GM23338 (cell line): Measurements from ENCODE around the gene FOXP1. TPM values are rescaled to one million over a fixed set of nuclear protein-coding genes. Genes with fewer than 3 reads are reported as not detected.

ENCODE experiments used
- ATAC-seq: fragments of 200-7000 bp; cut with Tn5 transposase; 3 replicates; pipeline ENCODE4 v1.9.1; 2020
- DNase-seq: peaks from one replicate; pipeline ENCODE4 v3.0.0-alpha.2; 2015; ENCODE audit warnings: low spot score
- H2AFZ ChIP-seq: fragments of 200-600 bp; sonication (generic); 2 replicates; pipeline ENCODE4 v1.8.0; 2016; ENCODE audit warnings: antibody characterized with exemption, mild to moderate bottlenecking, moderate library complexity
- H3F3A ChIP-seq: fragments of 200-600 bp; sonication (generic); replicated peaks from 2 replicates; pipeline ENCODE4 v1.8.0; 2017; ENCODE audit warnings: antibody characterized with exemption, mixed run types, low read depth
- H3K27ac ChIP-seq: fragments of 200-600 bp; sonication (generic); 2 replicates; pipeline ENCODE4 v1.6.1; 2016; ENCODE audit warnings: low read depth
- H3K27me3 ChIP-seq: fragments of 200-600 bp; sonication (generic); 2 replicates; pipeline ENCODE4 v1.8.0; 2016; ENCODE audit warnings: mild to moderate bottlenecking, mixed run types, moderate library complexity; ENCODE audit not compliant: insufficient read depth
- H3K36me3 ChIP-seq: fragments of 200-600 bp; sonication (generic); 2 replicates; pipeline ENCODE4 v1.8.0; 2016; ENCODE audit warnings: mild to moderate bottlenecking; ENCODE audit not compliant: insufficient read depth
- H3K4me1 ChIP-seq: fragments of 200-600 bp; sonication (generic); 2 replicates; pipeline ENCODE4 v1.8.0; 2016; ENCODE audit warnings: mild to moderate bottlenecking, moderate library complexity; ENCODE audit not compliant: insufficient read depth
- H3K4me2 ChIP-seq: fragments of 200-600 bp; sonication (generic); 2 replicates; pipeline ENCODE4 v1.7.1; 2017; ENCODE audit warnings: mixed run types
- H3K4me3 ChIP-seq: fragments of 200-600 bp; sonication (generic); 2 replicates; pipeline ENCODE4 v1.6.1; 2016; ENCODE audit warnings: mixed run types
- H3K79me2 ChIP-seq: fragments of 200-600 bp; sonication (generic); replicated peaks from 2 replicates; pipeline ENCODE4 v1.8.0; 2017; ENCODE audit warnings: mild to moderate bottlenecking; ENCODE audit not compliant: insufficient read depth
- H3K9me2 ChIP-seq: fragments of 200-600 bp; sonication (generic); 2 replicates; pipeline ENCODE4 v1.8.0; 2017; ENCODE audit not compliant: insufficient read depth
- H4K20me1 ChIP-seq: fragments of 200-600 bp; sonication (generic); replicated peaks from 2 replicates; pipeline ENCODE4 v1.8.0; 2017; ENCODE audit warnings: mild to moderate bottlenecking; ENCODE audit not compliant: insufficient read depth
- H3K27ac Mint-ChIP-seq: 2 replicates; pipeline ENCODE4 v1.8.0; 2020; ENCODE audit warnings: inconsistent platforms, mild to moderate bottlenecking, moderate library complexity, mixed read lengths
- H3K27me3 Mint-ChIP-seq: 3 replicates; pipeline ENCODE4 v1.8.0; 2022; ENCODE audit warnings: low read depth, mild to moderate bottlenecking, moderate library complexity, mixed read lengths, inconsistent platforms; ENCODE audit not compliant: insufficient read depth, poor library complexity
- H3K36me3 Mint-ChIP-seq: 3 replicates; pipeline ENCODE4 v1.8.0; 2021; ENCODE audit warnings: low read depth, mild to moderate bottlenecking, inconsistent platforms, moderate library complexity, mixed read lengths
- H3K4me1 Mint-ChIP-seq: 3 replicates; pipeline ENCODE4 v1.8.0; 2020; ENCODE audit warnings: mild to moderate bottlenecking, inconsistent platforms, mixed read lengths
- H3K4me3 Mint-ChIP-seq: 3 replicates; pipeline ENCODE4 v1.8.0; 2021; ENCODE audit warnings: moderate library complexity, mild to moderate bottlenecking, inconsistent platforms, mixed read lengths
- H3K9me3 Mint-ChIP-seq: 3 replicates; pipeline ENCODE4 v1.8.0; 2020; ENCODE audit warnings: moderate library complexity, mild to moderate bottlenecking, inconsistent platforms, mixed read lengths
- EZH2 ChIP-seq: fragments of 200-600 bp; sonication (generic); IDR thresholded peaks from one replicate; pipeline ENCODE4 v1.8.0; 2017; ENCODE audit warnings: antibody characterized with exemption, mild to moderate bottlenecking, low read depth; ENCODE audit not compliant: unreplicated experiment
- NANOG ChIP-seq: IDR thresholded peaks from 2 replicates; pipeline ENCODE4 v1.6.1; 2016; ENCODE audit warnings: antibody characterized with exemption, borderline replicate concordance
- POLR2AphosphoS5 ChIP-seq: IDR thresholded peaks from 2 replicates; pipeline ENCODE4 v1.6.1; 2016; ENCODE audit warnings: antibody characterized with exemption, low read depth
- ZNF114 ChIP-seq: fragments of 250-450 bp; sonication (Bioruptor Pico); IDR thresholded peaks from 2 replicates; pipeline ENCODE4 v1.5.0; 2020; ENCODE audit warnings: mild to moderate bottlenecking, moderate library complexity
- ZNF331 ChIP-seq: fragments of 250-450 bp; sonication (Bioruptor Pico); IDR thresholded peaks from 2 replicates; pipeline ENCODE4 v1.5.0; 2020; ENCODE audit warnings: low read depth, mild to moderate bottlenecking, moderate library complexity
- ZNF462 ChIP-seq: fragments of 250-450 bp; sonication (Bioruptor Pico); IDR thresholded peaks from 2 replicates; pipeline ENCODE4 v1.5.0; 2020; ENCODE audit warnings: mild to moderate bottlenecking, moderate library complexity
- polyA plus RNA-seq: library from polyadenylated mRNA; unstranded; fragments of >200 nt; fragmentation: Nextera tagmentation; extraction: Ambion mirVana; gene quantifications from 2 replicates; pipeline ENCODE4 v1.2.1, GENCODE V29; 2016
- total RNA-seq: library from RNA; depleted of rRNA; stranded (reverse); fragments of >200 nt; shearing (Covaris generic); gene quantifications from 2 replicates; pipeline ENCODE4 v1.2.3, GENCODE V29; 2014
- TF ChIP-seq, protein P1 (sequence below), 2 experiments: fragments of 200-600 bp in 1 of 2; sonication (generic) in 1 of 2; conservative IDR thresholded peaks; 2 replicates each; pipeline versions ENCODE4 v1.5.1 to v1.6.1; 2016 to 2017; ENCODE audit warnings: antibody characterized with exemption in 2 of 2, low read depth in 2 of 2, mild to moderate bottlenecking in 2 of 2, moderate library complexity in 1 of 2

The FOXP1 gene
- total and polyA plus RNA-seq, 2 experiments from 2014 or later, result 32.9 to 35.5 TPM

- H3K79me2 ChIP-seq, result no peaks in the 10 kb centered on the region; the same call in 1 of the 2 replicates
- peaks cover 30% of the 10 kb centered on the region for H3K4me1 Mint-ChIP-seq
- TF ChIP-seq POLR2AphosphoS5, result no peak
- TF ChIP-seq ZNF114 (CRISPR knock-in tag), result no peak
- TF ChIP-seq ZNF462, result no peak
- TF ChIP-seq, protein P1, sequence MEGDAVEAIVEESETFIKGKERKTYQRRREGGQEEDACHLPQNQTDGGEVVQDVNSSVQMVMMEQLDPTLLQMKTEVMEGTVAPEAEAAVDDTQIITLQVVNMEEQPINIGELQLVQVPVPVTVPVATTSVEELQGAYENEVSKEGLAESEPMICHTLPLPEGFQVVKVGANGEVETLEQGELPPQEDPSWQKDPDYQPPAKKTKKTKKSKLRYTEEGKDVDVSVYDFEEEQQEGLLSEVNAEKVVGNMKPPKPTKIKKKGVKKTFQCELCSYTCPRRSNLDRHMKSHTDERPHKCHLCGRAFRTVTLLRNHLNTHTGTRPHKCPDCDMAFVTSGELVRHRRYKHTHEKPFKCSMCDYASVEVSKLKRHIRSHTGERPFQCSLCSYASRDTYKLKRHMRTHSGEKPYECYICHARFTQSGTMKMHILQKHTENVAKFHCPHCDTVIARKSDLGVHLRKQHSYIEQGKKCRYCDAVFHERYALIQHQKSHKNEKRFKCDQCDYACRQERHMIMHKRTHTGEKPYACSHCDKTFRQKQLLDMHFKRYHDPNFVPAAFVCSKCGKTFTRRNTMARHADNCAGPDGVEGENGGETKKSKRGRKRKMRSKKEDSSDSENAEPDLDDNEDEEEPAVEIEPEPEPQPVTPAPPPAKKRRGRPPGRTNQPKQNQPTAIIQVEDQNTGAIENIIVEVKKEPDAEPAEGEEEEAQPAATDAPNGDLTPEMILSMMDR (conservative IDR thresholded peaks at IDR 0.05; ENCODE audit: low read depth in 2 of 2), result no peak
- no peak for TF ChIP-seq EZH2
- TF ChIP-seq NANOG, result no peak
- no peak for TF ChIP-seq ZNF331
Observed at GRCh38 chr3:71119171-71119570, 464.4 kb downstream of the FOXP1 start.

More at GRCh38 chr3:71119171-71119570, 464.4 kb downstream of the FOXP1 start:
- Histone ChIP-seq H3K27ac (no peak overlapping the region), H3K4me3 (no peak overlapping the region), H3K27me3 (no peaks in the 10 kb centered on the region), H3K36me3 (no peaks in the 10 kb centered on the region), H3F3A (no peaks in the 10 kb centered on the region; the same call in 1 of the 2 replicates), H3K9me2 (no peaks in the 10 kb centered on the region), H3K4me1 (peaks cover 13% of the 10 kb centered on the region), H4K20me1 (no peaks in the 10 kb centered on the region), H3K4me2 (no peak overlapping the region), H2AFZ (no peak overlapping the region)
- Mint-ChIP-seq H3K27ac (no peak overlapping the region), H3K9me3 (no peaks in the 10 kb centered on the region), H3K36me3 (no peaks in the 10 kb centered on the region), H3K4me3 (no peak overlapping the region), H3K27me3 (peaks cover 6% of the 10 kb centered on the region)
- ATAC-seq (no peak), DNase-seq (no peak)
